ENCODE data around the gene PDE2A.

Gene PDE2A

GRCh38 chr11:72634016-72634415, 40.2 kb downstream of the PDE2A start:
- DNase-seq = no peak

- DNase-seq = no peak
Observed at GRCh38 chr11:72633068-72633467, 41.2 kb downstream of the PDE2A start.

- no peak for DNase-seq
Observed at GRCh38 chr11:72631806-72632731, 42.2 kb downstream of the PDE2A start.

- no peak for DNase-seq
Observed at GRCh38 chr11:72630104-72630852, 43.9 kb downstream of the PDE2A start.

- no peak for DNase-seq
Observed at GRCh38 chr11:72629266-72629665, 45.0 kb downstream of the PDE2A start.

- DNase-seq = no peak
Observed at GRCh38 chr11:72627594-72628281, 46.5 kb downstream of the PDE2A start.

GRCh38 chr11:72626414-72626936, 47.7 kb downstream of the PDE2A start:
- DNase-seq = no peak

- no peak for DNase-seq
Observed at GRCh38 chr11:72625691-72626413, 48.4 kb downstream of the PDE2A start.

- no peak for DNase-seq
Observed at GRCh38 chr11:72624496-72625201, 49.6 kb downstream of the PDE2A start.

GRCh38 chr11:72623052-72623451, 51.2 kb downstream of the PDE2A start:
- DNase-seq = no peak

GRCh38 chr11:72621008-72621610, 53.1 kb downstream of the PDE2A start:
- DNase-seq = no peak

- DNase-seq = no peak
Observed at GRCh38 chr11:72618803-72619202, 55.4 kb downstream of the PDE2A start.

- DNase-seq = no peak
Observed at GRCh38 chr11:72617080-72617762, 57.0 kb downstream of the PDE2A start.

GRCh38 chr11:72616655-72617054, 57.6 kb downstream of the PDE2A start:
- DNase-seq = no peak

GRCh38 chr11:72615329-72615728, 58.9 kb downstream of the PDE2A start:
- DNase-seq = no peak

GRCh38 chr11:72614381-72614780, 59.8 kb downstream of the PDE2A start:
- no peak for DNase-seq

GRCh38 chr11:72613977-72614376, 60.2 kb downstream of the PDE2A start:
- peak; percentile 93 for DNase-seq

- DNase-seq = no peak
Observed at GRCh38 chr11:72613450-72613849, 60.8 kb downstream of the PDE2A start.

- no peak for DNase-seq
Observed at GRCh38 chr11:72609476-72609875, 64.7 kb downstream of the PDE2A start.

- no peak for DNase-seq
Observed at GRCh38 chr11:72609045-72609444, 65.2 kb downstream of the PDE2A start.

GRCh38 chr11:72607496-72607895, 66.7 kb downstream of the PDE2A start:
- DNase-seq = no peak
